GM19099 (cell line): ENCODE results near the gene MRGPRF.

Source experiments
- POLR2A ChIP-seq: IDR thresholded peaks from 3 replicates; pipeline ENCODE4 v1.6.1; 2011; ENCODE audit warnings: low read depth; ENCODE audit not compliant: insufficient read length; ENCODE audit errors: extremely low read depth

The MRGPRF gene

GRCh38 chr11:68976095-68976494, 37.0 kb downstream of the MRGPRF start:
- TF ChIP-seq POLR2A, result no peak

GRCh38 chr11:68974421-68975194, 38.4 kb downstream of the MRGPRF start:
- no peak for TF ChIP-seq POLR2A

GRCh38 chr11:68973219-68973618, 39.8 kb downstream of the MRGPRF start:
- TF ChIP-seq POLR2A, result no peak

- no peak for TF ChIP-seq POLR2A
Observed at GRCh38 chr11:68970921-68971636, 42.0 kb downstream of the MRGPRF start.

GRCh38 chr11:68969386-68969785, 43.7 kb downstream of the MRGPRF start:
- no peak for TF ChIP-seq POLR2A

GRCh38 chr11:68968306-68969250, 44.5 kb downstream of the MRGPRF start:
- TF ChIP-seq POLR2A, result no peak

- TF ChIP-seq POLR2A, result no peak
Observed at GRCh38 chr11:68966894-68967780, 45.9 kb downstream of the MRGPRF start.

GRCh38 chr11:68965901-68966853, 46.9 kb downstream of the MRGPRF start:
- TF ChIP-seq POLR2A, result no peak

- TF ChIP-seq POLR2A, result no peak
Observed at GRCh38 chr11:68963779-68964178, 49.3 kb downstream of the MRGPRF start.

GRCh38 chr11:68962527-68963250, 50.4 kb downstream of the MRGPRF start:
- TF ChIP-seq POLR2A, result no peak

- no peak for TF ChIP-seq POLR2A
Observed at GRCh38 chr11:68961245-68961644, 51.8 kb downstream of the MRGPRF start.

- TF ChIP-seq POLR2A, result no peak
Observed at GRCh38 chr11:68960294-68961071, 52.6 kb downstream of the MRGPRF start.
